ENCODE results near the gene LAMA5. TPM values are rescaled to one million over a fixed set of nuclear protein-coding genes. Genes with fewer than 3 reads are reported as not detected.

LAMA5 gene
- total RNA-seq, 2 experiments from 2014 or later, result 0.72 to 1.0 TPM

DNA sequence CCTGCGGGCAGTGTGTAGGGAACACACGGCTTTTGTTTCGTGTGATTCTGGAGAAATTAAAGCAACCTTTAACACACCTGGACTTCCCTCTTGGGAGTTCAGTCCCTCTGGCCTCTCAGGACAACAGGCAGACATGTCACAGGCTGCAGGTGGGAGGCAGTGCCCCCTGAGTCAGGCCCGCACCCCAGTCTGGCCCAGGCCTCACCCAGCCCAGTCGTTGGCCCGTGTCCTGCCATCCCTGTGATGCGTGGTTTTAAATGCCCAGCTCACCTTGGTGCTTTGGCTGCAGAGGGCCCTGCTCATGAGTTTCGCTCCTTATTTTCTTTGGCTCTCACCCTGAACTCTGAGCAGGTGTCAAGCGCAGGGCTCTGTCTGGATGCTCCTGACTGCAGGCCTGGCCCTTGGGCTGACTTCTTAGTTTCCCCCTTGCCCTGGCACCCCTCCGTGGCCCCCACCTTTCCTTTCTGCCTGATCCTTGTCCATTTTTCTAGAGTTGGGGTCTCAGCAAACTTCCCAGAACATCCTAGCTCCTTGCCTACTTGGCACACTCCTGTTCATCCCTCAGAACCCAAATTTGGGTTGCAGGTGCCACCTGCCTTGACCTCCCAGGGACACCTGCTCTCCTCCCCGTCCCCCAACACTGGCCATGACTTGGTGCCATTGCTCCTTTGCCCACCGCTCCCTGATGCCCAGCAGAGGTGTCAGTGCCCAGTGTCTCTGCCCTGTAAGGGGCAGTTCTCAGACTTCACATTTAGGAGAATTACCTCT, 42.2 kb upstream of the LAMA5 start:
- ATAC-seq, result no peak
- CTCF ChIA-PET, result interaction anchor here (0.7 to 1.4 kb wide), 6 partner anchors 9 to 194 kb away, joined by 3 to 6 read pairs (median 4); no protein-coding TSS in a partner anchor
- no peaks in the 10 kb centered on the region for H3K36me3 Mint-ChIP-seq (ENCODE audit: low read depth)

DNA sequence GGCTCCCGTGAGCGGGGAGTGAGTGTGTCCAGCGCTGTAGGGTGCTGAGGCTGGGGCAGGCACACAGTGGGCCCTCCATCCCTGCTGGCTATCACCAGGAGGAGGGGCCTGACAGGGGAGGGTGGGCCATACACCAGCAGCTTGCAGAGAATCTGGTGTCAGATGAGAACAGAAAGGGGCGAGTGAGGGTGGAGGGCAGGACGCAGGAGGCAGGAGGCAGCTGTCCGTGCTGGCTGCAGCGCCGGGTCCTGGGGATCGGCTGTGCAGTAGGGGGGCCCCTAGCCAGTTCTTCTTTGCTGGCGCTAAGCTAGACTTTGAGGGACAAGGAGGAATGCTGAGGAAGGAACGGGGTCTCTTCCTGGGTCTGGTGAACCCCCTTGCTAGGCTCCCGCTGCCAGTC, 41.5 kb upstream of the LAMA5 start:
- H3K27ac Mint-ChIP-seq, result no peak overlapping the region
- CTCF ChIA-PET, result no interaction called here
- no peak overlapping the region for H3K4me3 Mint-ChIP-seq
- DNase-seq, result no peak
- peaks cover 23% of the 10 kb centered on the region for H3K4me1 Mint-ChIP-seq
- no peaks in the 10 kb centered on the region for H3K9me3 Mint-ChIP-seq (ENCODE audit: low read depth)
- POLR2A ChIA-PET, result no interaction called here
- H3K27me3 Mint-ChIP-seq, result peaks cover 2% of the 10 kb centered on the region
- H3K36me3 Mint-ChIP-seq (ENCODE audit: low read depth), result no peaks in the 10 kb centered on the region
- intact Hi-C loops (cut with DNase I, micrococcal nuclease), result loop anchor here (5.0 kb wide), 2 partner anchors 209 to 341 kb away; partner anchors contain the start of gene TAF4 (in 1 of the 2)
- ATAC-seq, result no peak

More for the DNA sequence above, 42.2 kb upstream of the LAMA5 start:
- DNase-seq, result no peak
- Mint-ChIP-seq H3K27me3 (peaks cover 2% of the 10 kb centered on the region), H3K27ac (no peak overlapping the region), H3K4me1 (peaks cover 23% of the 10 kb centered on the region), H3K4me3 (no peak overlapping the region), H3K9me3 (ENCODE audit: low read depth) (no peaks in the 10 kb centered on the region)
- intact Hi-C loops (cut with DNase I, micrococcal nuclease), result loop anchor here (5.0 kb wide), 2 partner anchors 208 to 342 kb away; partner anchors contain the start of gene TAF4 (in 1 of the 2)
- POLR2A ChIA-PET, result no interaction called here

DNA sequence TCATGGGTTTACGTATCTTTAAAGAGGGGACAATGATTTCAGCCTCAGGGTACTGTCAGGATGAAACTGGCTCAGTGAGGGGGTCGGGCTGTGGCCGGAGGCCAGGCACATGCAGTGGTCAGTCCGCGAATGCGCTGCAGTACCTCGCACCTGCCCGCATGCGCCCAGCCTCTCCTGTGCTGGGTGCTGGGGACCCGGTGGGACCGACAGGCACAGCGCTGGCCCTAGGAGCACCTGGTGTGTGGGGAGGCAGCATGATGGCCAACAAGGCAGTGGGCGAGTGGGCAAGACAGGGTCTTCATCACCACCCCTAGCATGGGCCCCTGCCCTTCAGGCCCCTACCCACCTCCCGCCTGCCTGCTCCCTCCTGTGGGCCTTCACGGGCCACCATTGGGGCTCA, 40.9 kb upstream of the LAMA5 start:
- POLR2A ChIA-PET, result no interaction called here
- no peaks in the 10 kb centered on the region for H3K9me3 Mint-ChIP-seq (ENCODE audit: low read depth)
- peaks cover 2% of the 10 kb centered on the region for H3K27me3 Mint-ChIP-seq
- peaks cover 23% of the 10 kb centered on the region for H3K4me1 Mint-ChIP-seq
- intact Hi-C loops (cut with DNase I, micrococcal nuclease), result loop anchor here (5.0 kb wide), 2 partner anchors 209 to 341 kb away; partner anchors contain the start of gene TAF4 (in 1 of the 2)
- DNase-seq (no peak), ATAC-seq (no peak)
- CTCF ChIA-PET, result no interaction called here
- H3K4me3 Mint-ChIP-seq, result peak overlapping the region; percentile 72
- peak overlapping the region; percentile 42 for H3K27ac Mint-ChIP-seq
- no peaks in the 10 kb centered on the region for H3K36me3 Mint-ChIP-seq (ENCODE audit: low read depth)

DNA sequence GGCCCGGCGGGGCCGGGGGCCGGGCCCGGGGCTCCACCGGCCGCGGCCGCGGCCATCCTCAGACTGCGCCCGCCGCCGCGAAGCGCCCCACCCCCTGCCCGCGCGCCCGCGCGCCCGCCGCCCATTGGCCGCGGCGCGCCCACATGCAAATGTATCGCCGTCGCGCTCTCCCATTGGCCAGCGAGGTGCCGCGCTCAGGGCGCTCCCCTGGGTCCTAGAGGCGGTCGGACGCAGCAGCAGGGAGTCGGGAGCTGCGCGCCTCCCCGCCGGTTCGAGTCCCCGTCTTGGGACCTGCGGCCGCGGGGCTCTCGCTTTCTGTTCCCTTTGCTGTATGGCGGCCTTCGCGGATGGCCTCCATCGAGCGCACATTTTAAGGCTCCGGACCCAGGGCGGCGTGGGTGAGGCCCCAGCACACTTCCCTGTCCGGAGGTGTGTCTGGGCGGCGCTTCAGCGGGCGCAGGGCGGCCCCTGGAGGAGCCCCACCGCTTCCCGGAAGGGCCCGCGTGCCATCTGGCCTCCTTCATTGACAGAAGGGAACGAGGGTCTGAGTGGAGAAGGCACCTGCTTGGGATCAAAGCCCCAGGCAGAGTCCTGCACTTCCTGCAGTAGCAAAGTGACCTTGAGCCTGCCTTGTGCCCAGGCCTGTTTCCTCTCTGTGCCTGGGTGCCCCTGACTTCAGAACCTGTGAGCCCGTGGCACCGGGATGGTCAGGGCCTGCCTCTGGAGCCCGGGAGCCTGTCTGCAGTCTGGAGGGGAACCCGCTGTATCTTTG, 40.3 kb upstream of the LAMA5 start, which contains the start of gene CABLES2:
CABLES2 (minus strand) TSS at position 65 of the 772 bp plus-strand sequence; CDS start at position 56, 9 bp downstream.
- Mint-ChIP-seq H3K4me3 (peak within 1 kb of the TSS; percentile 72), H3K27me3 (peaks cover 2% of the 10 kb centered on the region), H3K27ac (peak within 1 kb of the TSS; percentile 82), H3K4me1 (peaks cover 23% of the 10 kb centered on the region), H3K9me3 (ENCODE audit: low read depth) (no peaks in the 10 kb centered on the region), H3K36me3 (ENCODE audit: low read depth) (no peaks in the 10 kb centered on the region)
- POLR2A ChIA-PET, result interaction anchor here (0.6 kb wide), 1 partner anchor 21 kb away, joined by 3 read pairs; the partner anchor contains the start of gene RPS21
- peak; percentile 96 for DNase-seq
- CTCF ChIA-PET, result no interaction called here
- intact Hi-C loops (cut with DNase I, micrococcal nuclease), result loop anchor here (1.0 to 5.0 kb wide), 12 partner anchors 19 to 455 kb away; partner anchors contain the start of genes ADRM1 (in 1 of the 2), OSBPL2 (in 1 of the 2), PSMA7 (in 1 of the 2) and RPS21 (in 1 of the 2)
- peak; percentile 93 for ATAC-seq

DNA sequence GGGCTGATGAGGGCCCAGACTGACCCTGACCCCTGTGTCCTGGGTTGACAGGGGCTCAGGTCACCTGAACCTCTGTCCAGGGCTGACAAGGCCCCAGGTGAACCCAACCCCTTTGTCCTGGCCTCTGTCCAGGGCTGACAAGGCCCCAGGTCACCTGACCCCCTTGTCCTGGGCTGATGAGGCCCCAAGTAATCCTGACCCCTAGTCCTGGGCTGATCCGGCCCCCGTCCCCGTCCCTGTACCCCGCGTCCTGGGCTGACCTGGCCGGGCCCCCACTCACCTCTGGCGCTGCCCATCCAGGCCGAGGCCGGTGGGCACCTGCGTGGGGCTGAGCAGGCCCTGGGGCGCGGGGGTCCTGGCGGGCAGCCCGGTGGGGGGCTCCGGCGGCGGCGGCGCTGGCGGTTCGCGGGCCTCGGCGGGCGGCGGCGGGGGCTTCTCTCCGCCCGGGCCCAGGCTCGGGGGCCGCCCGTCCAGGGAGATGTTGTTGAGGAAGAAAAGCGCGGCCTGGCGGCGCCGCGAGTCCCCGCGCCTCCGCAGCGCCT, 39.6 kb upstream of the LAMA5 start:
- peak overlapping the region; percentile 67 for H3K4me3 Mint-ChIP-seq
- H3K9me3 Mint-ChIP-seq (ENCODE audit: low read depth), result no peaks in the 10 kb centered on the region
- intact Hi-C loops (cut with DNase I, micrococcal nuclease), result loop anchor here (1.0 to 5.0 kb wide), 12 partner anchors 18 to 456 kb away; partner anchors contain the start of genes ADRM1 (in 1 of the 2), OSBPL2 (in 1 of the 2), PSMA7 (in 1 of the 2) and RPS21 (in 1 of the 2)
- H3K36me3 Mint-ChIP-seq (ENCODE audit: low read depth), result no peaks in the 10 kb centered on the region
- ChIA-PET CTCF (no interaction called here), POLR2A (no interaction called here)
- DNase-seq (no peak), ATAC-seq (no peak)
- H3K27me3 Mint-ChIP-seq, result peaks cover 2% of the 10 kb centered on the region
- H3K4me1 Mint-ChIP-seq, result peaks cover 23% of the 10 kb centered on the region
- peak overlapping the region; percentile 13 for H3K27ac Mint-ChIP-seq

DNA sequence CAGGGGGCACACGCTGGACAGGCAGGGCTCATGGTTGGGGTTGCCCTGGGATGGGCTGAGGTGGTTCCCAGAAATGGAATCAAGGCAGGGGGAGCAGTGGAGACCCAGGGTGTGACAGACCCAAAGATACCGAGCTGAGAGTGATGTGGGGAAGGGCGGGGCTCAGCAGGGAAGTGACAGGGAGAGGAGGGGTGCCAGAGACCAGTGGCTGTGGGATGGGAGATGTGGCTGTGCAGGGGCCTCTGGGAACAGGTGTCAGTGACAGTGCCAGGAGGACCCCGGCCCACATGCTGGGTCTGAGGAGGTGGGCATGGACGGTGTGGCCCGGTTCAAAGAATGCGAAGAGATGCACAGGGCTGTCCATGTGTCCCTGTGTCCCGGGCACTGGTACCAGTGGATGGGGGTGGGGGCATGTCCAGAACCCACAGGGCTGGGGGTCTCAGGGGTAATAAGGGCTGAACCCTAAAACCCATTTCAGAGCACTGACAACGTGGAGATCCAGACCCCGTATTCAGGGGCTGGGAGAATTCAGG, 38.9 kb upstream of the LAMA5 start:
- ATAC-seq (no peak), DNase-seq (no peak)
- H3K36me3 Mint-ChIP-seq (ENCODE audit: low read depth), result no peaks in the 10 kb centered on the region
- H3K27me3 Mint-ChIP-seq, result peaks cover 2% of the 10 kb centered on the region
- peaks cover 23% of the 10 kb centered on the region for H3K4me1 Mint-ChIP-seq
- POLR2A ChIA-PET, result no interaction called here
- CTCF ChIA-PET, result interaction anchor here (0.7 kb wide), 1 partner anchor 104 kb away, joined by 3 read pairs; no protein-coding TSS in a partner anchor
- no peaks in the 10 kb centered on the region for H3K9me3 Mint-ChIP-seq (ENCODE audit: low read depth)
- H3K4me3 Mint-ChIP-seq, result peak overlapping the region; percentile 67
- intact Hi-C loops (cut with DNase I, micrococcal nuclease), result loop anchor here (2.0 to 5.0 kb wide), 4 partner anchors 17 to 339 kb away; partner anchors contain the start of genes PSMA7 (in 1 of the 2), SS18L1 (in 1 of the 2) and TAF4 (in 1 of the 2)
- H3K27ac Mint-ChIP-seq, result no peak overlapping the region

DNA sequence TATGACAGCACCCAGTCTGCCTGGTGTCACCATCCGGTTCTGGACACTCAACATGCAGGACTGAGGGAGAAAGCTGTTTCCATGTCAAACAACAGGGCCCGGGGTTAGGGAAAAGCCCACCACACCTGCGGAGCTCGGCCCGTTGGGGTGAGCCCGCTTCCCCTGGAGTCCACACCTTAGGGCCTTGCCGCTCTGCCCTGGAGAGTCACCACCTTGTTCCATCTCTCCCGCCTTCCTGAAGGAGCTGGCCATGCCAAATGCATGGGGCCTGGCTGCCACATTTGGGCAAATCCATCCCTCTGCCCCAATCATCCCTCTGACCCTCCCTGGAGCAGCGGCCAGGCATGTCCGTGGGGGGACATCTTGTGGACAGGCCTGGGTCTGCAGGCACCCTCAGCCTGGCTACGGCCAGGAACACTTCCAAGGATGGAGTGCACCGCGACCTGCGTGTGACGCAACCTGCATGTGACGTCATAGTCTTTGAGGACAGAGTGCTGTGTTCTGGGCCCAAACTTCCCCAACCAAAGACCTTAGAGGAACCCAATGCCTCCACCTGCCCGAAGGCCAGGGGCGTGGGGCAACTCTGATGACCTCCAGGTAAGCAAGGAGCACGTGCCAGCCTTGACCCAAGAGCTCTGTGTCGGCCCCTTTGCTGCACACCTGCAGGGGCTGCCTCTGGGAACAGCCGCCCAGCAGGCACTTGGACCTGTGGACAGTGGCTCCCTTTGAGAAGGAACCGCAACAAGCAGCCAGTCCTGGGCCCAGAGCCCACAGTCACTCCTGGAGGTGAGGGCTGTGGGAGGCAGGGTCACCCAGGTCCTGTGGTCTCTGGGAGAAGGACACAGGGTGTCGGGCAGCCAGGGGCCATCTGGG, 38.2 kb upstream of the LAMA5 start:
- intact Hi-C loops (cut with DNase I, micrococcal nuclease), result loop anchor here (5.0 kb wide), 2 partner anchors 212 to 338 kb away; partner anchors contain the start of gene TAF4 (in 1 of the 2)
- CTCF ChIA-PET, result interaction anchor here (0.6 to 0.7 kb wide), 2 partner anchors 103 to 109 kb away, joined by 3 read pairs; no protein-coding TSS in a partner anchor

DNA sequence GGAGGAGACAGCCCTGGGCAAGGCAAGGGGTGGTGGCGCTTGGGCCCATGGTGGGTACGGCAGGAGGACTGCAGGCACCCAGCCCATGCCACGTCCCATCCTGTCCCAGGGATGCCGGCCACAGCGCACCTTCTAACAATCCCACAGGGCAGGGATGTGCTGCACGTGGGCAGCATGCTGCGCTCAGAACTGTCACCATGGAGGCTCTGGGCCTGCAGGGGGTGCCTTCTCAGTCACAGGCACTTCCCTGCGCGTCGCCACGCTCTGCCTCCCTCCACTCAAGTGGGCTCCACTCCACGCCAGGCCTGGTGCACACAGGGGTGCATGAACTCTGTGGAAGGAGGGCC, 37.6 kb upstream of the LAMA5 start:
- no peak for DNase-seq
- H3K4me3 Mint-ChIP-seq, result no peak overlapping the region
- peaks cover 17% of the 10 kb centered on the region for H3K4me1 Mint-ChIP-seq
- no peaks in the 10 kb centered on the region for H3K36me3 Mint-ChIP-seq (ENCODE audit: low read depth)
- peaks cover 2% of the 10 kb centered on the region for H3K27me3 Mint-ChIP-seq
- no peak overlapping the region for H3K27ac Mint-ChIP-seq
- ChIA-PET POLR2A (no interaction called here), CTCF (no interaction called here)
- intact Hi-C loops (cut with DNase I, micrococcal nuclease), result loop anchor here (5.0 kb wide), 2 partner anchors 213 to 337 kb away; partner anchors contain the start of gene TAF4 (in 1 of the 2)
- H3K9me3 Mint-ChIP-seq (ENCODE audit: low read depth), result no peaks in the 10 kb centered on the region
- no peak for ATAC-seq

More for the DNA sequence above, 38.2 kb upstream of the LAMA5 start:
- Mint-ChIP-seq H3K27me3 (peaks cover 2% of the 10 kb centered on the region), H3K27ac (peak overlapping the region; percentile 3), H3K4me1 (peaks cover 23% of the 10 kb centered on the region), H3K9me3 (ENCODE audit: low read depth) (no peaks in the 10 kb centered on the region), H3K4me3 (peak overlapping the region; percentile 67), H3K36me3 (ENCODE audit: low read depth) (no peaks in the 10 kb centered on the region)
- no peak for DNase-seq
- no peak for ATAC-seq
- POLR2A ChIA-PET, result no interaction called here

DNA sequence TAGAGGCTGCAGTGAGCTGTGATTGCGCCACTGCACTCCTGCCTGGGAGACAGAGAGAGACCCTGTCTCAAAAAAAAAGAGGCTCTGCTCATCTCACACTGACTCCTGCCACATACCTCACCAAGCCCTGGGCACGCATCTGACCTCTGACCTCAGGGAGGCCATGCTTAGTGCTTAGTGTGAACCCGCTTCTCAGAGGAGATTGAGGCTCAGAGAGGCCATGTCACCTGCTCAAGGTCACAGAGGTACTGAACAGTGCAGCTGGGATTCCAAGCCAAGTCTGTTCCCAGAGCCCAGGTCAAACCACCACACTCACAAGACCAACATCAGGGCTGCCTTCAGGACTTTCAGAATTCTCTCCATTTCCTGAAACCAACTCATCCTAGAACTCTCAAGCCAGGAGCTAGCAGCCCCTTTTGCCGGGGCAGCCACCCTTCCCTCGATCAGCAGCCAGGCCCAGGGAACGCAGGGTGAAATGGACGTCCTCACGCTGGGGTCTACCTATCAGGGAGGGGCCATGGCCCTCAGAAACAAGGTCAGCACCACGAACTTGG, 37.1 kb upstream of the LAMA5 start:
- no peak overlapping the region for H3K4me3 Mint-ChIP-seq
- H3K27ac Mint-ChIP-seq, result no peak overlapping the region
- H3K9me3 Mint-ChIP-seq (ENCODE audit: low read depth), result no peaks in the 10 kb centered on the region
- H3K36me3 Mint-ChIP-seq (ENCODE audit: low read depth), result no peaks in the 10 kb centered on the region
- H3K4me1 Mint-ChIP-seq, result peaks cover 17% of the 10 kb centered on the region
- no peak for ATAC-seq
- POLR2A ChIA-PET, result no interaction called here
- H3K27me3 Mint-ChIP-seq, result no peaks in the 10 kb centered on the region
- intact Hi-C loops (cut with DNase I, micrococcal nuclease), result no loop called here
- no peak for DNase-seq
- CTCF ChIA-PET, result interaction anchor here (0.7 kb wide), 1 partner anchor 22 kb away, joined by 4 read pairs; no protein-coding TSS in a partner anchor

DNA sequence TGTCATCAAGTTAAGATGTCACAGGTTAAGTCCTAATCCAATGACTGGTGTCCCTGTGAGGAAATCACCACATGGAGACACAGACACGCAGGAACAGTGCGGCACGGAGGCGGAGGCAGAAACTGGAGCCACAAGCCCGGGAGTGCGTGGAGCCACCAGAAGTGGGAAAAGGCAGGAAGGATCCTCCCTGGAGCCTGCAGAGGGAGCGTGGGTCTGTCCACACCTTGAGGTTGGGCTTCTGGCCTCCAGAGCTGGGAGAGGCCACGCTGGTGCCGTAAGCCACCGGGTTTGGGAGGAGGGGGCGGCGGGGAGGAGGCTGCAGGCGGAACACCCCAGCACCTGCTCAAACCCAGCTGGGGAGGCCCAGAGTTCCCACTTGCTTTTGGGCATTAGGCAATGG, 36.2 kb upstream of the LAMA5 start:
- Mint-ChIP-seq H3K27me3 (no peaks in the 10 kb centered on the region), H3K4me3 (no peak overlapping the region), H3K4me1 (peaks cover 17% of the 10 kb centered on the region), H3K36me3 (ENCODE audit: low read depth) (no peaks in the 10 kb centered on the region), H3K27ac (no peak overlapping the region), H3K9me3 (ENCODE audit: low read depth) (no peaks in the 10 kb centered on the region)
- DNase-seq (no peak), ATAC-seq (no peak)
- POLR2A ChIA-PET, result no interaction called here
- intact Hi-C loops (cut with DNase I, micrococcal nuclease), result no loop called here
- CTCF ChIA-PET, result no interaction called here
